H1 (cell line): ENCODE data around the gene SLC30A3. TPM values are rescaled to one million over a fixed set of nuclear protein-coding genes. Genes with fewer than 3 reads are reported as not detected.

Source experiments
- CTCF ChIA-PET: fragments of 300-600 bp; sonication (Branson Sonifier 250); formaldehyde crosslinking; loops from one replicate; lab custom pipeline; 2021; ENCODE audit not compliant: partially characterized antibody; lab: Charles Lee
- POLR2A ChIA-PET: fragments of 300-600 bp; sonication (Branson Sonifier 250); formaldehyde crosslinking; loops from one replicate; lab custom pipeline; 2021; ENCODE audit warnings: inconsistent platforms; ENCODE audit not compliant: partially characterized antibody; lab: Charles Lee
- DNase-seq, 2 experiments: peaks; one replicate each; pipeline versions ENCODE4 v3.0.0 to v3.0.0-alpha.2; 2010 to 2022; ENCODE audit warnings: low spot score in 2 of 2, low read depth in 1 of 2, mixed read lengths in 1 of 2
- FAIRE-seq: peaks from 2 replicates; lab custom pipeline; 2011; peaks lifted over from hg19 to GRCh38; lab: Jason Lieb, UNC
- H2AFZ ChIP-seq: 2 replicates; pipeline ENCODE4 v1.8.1; 2012; ENCODE audit warnings: low read length, inconsistent platforms
- H2AK5ac ChIP-seq: 2 replicates; pipeline ENCODE4 v1.6.1; 2013; ENCODE audit warnings: low read depth, low read length
- H2BK120ac ChIP-seq: replicated peaks from 2 replicates; pipeline ENCODE3; 2013; ENCODE audit warnings: low read depth, low read length, inconsistent platforms
- H2BK12ac ChIP-seq: 2 replicates; pipeline ENCODE4 v1.6.1; 2013; ENCODE audit warnings: low read depth, low read length
- H2BK15ac ChIP-seq: 2 replicates; pipeline ENCODE4 v1.6.1; 2013; ENCODE audit warnings: low read length
- H2BK20ac ChIP-seq: 2 replicates; pipeline ENCODE4 v1.6.1; 2013; ENCODE audit warnings: low read length
- H2BK5ac ChIP-seq: 2 replicates; pipeline ENCODE4 v1.6.1; 2013; ENCODE audit warnings: low read depth, low read length
- H3K14ac ChIP-seq: 2 replicates; pipeline ENCODE4 v1.6.1; 2013; ENCODE audit warnings: inconsistent platforms; ENCODE audit not compliant: insufficient read length
- H3K18ac ChIP-seq: 2 replicates; pipeline ENCODE4 v1.6.1; 2013; ENCODE audit warnings: low read length; ENCODE audit errors: extremely low read depth
- H3K23ac ChIP-seq: 2 replicates; pipeline ENCODE4 v1.6.1; 2013; ENCODE audit warnings: inconsistent platforms; ENCODE audit not compliant: insufficient read length
- H3K23me2 ChIP-seq: 2 replicates; pipeline ENCODE4 v1.6.1; 2013; ENCODE audit warnings: low read depth, low read length
- H3K27ac ChIP-seq: 2 replicates; pipeline ENCODE4 v1.6.1; 2011; ENCODE audit warnings: low read depth, low read length, inconsistent platforms
- H3K27me3 ChIP-seq, 4 experiments: replicated peaks in 1 of 4; 1 replicate in 1 of 4; 2 replicates in 3 of 4; pipeline versions ENCODE4 v1.6.1 to v1.8.1; 2011 to 2013; ENCODE audit warnings: low read length in 3 of 4, mild to moderate bottlenecking in 3 of 4, inconsistent platforms in 2 of 4, mixed read lengths in 2 of 4, moderate library complexity in 1 of 4; ENCODE audit not compliant: control insufficient read depth in 3 of 4, insufficient read depth in 3 of 4; ENCODE audit errors: extremely low read depth in 1 of 4
- H3K36me3 ChIP-seq, 4 experiments: 2 replicates each; pipeline versions ENCODE4 v1.6.1 to v1.8.1; 2011 to 2013; ENCODE audit warnings: mild to moderate bottlenecking in 4 of 4, low read length in 3 of 4, moderate library complexity in 2 of 4, control low read depth in 1 of 4, inconsistent platforms in 1 of 4; ENCODE audit not compliant: insufficient read depth in 4 of 4, control insufficient read depth in 2 of 4
- H3K4ac ChIP-seq: replicated peaks from 2 replicates; pipeline ENCODE3; 2013; ENCODE audit warnings: low read length, low read depth, mixed read lengths, inconsistent platforms; ENCODE audit not compliant: insufficient read length
- H3K4me1 ChIP-seq, 4 experiments: replicated peaks in 1 of 4; 1 replicate in 1 of 4; 2 replicates in 3 of 4; pipeline versions ENCODE4 v1.6.1 to v1.8.1; 2011 to 2013; ENCODE audit warnings: low read length in 3 of 4, inconsistent platforms in 2 of 4, mixed read lengths in 1 of 4; ENCODE audit not compliant: insufficient read depth in 4 of 4, control insufficient read depth in 3 of 4
- H3K4me2 ChIP-seq, 2 experiments: 2 replicates each; pipeline versions ENCODE4 v1.6.1 to v1.8.1; 2011 to 2013; ENCODE audit warnings: low read depth in 2 of 2, low read length in 2 of 2, control low read depth in 1 of 2, inconsistent platforms in 1 of 2, mild to moderate bottlenecking in 1 of 2; ENCODE audit not compliant: insufficient read depth in 1 of 2
- H3K4me3 ChIP-seq, 4 experiments: fragments of 200-600, 300-600 bp in 1 of 4; sonication (generic), shearing (Covaris generic), sonication (Bioruptor Twin) in 1 of 4; 2 replicates each; pipeline versions ENCODE4 v1.5.1 to v1.8.1; 2011 to 2016; ENCODE audit warnings: low read length in 4 of 4, low read depth in 3 of 4, control low read depth in 2 of 4, inconsistent platforms in 2 of 4, mild to moderate bottlenecking in 2 of 4, mixed read lengths in 1 of 4, moderate library complexity in 1 of 4; ENCODE audit not compliant: insufficient read depth in 2 of 4; ENCODE audit errors: extremely low read depth in 1 of 4
- H3K56ac ChIP-seq: replicated peaks from 2 replicates; pipeline ENCODE3; 2013; ENCODE audit warnings: low read depth, mild to moderate bottlenecking, mixed read lengths, low read length, inconsistent platforms; ENCODE audit not compliant: insufficient read length
- H3K79me1 ChIP-seq: 2 replicates; pipeline ENCODE4 v1.6.1; 2013; ENCODE audit warnings: low read depth, low read length, control low read depth
- H3K79me2 ChIP-seq, 2 experiments: 2 replicates each; pipeline versions ENCODE4 v1.6.1 to v1.8.1; 2012 to 2013; ENCODE audit warnings: low read length in 2 of 2, mild to moderate bottlenecking in 2 of 2, inconsistent platforms in 1 of 2; ENCODE audit not compliant: insufficient read depth in 2 of 2, control insufficient read depth in 1 of 2
- H3K9ac ChIP-seq, 4 experiments: replicated peaks in 1 of 4; 1 replicate in 1 of 4; 2 replicates in 3 of 4; pipeline versions ENCODE4 v1.6.1 to v1.8.1; 2011 to 2013; ENCODE audit warnings: low read depth in 3 of 4, low read length in 3 of 4, control low read depth in 2 of 4, mild to moderate bottlenecking in 2 of 4, moderate library complexity in 2 of 4, inconsistent platforms in 1 of 4; ENCODE audit errors: extremely low read depth in 1 of 4
- H3K9me3 ChIP-seq, 2 experiments: 2 replicates each; pipeline versions ENCODE4 v1.6.1 to v1.8.1; 2012 to 2013; ENCODE audit warnings: mild to moderate bottlenecking in 2 of 2, moderate library complexity in 2 of 2, control low read depth in 1 of 2, inconsistent platforms in 1 of 2, low read depth in 1 of 2, low read length in 1 of 2, mixed read lengths in 1 of 2; ENCODE audit not compliant: insufficient read depth in 2 of 2
- H4K20me1 ChIP-seq, 2 experiments: replicated peaks in 1 of 2; 2 replicates each; pipeline versions ENCODE3 to v1.8.1; 2011 to 2013; ENCODE audit warnings: inconsistent platforms in 2 of 2, low read length in 2 of 2, mild to moderate bottlenecking in 1 of 2; ENCODE audit not compliant: insufficient read depth in 2 of 2, control insufficient read depth in 1 of 2
- H4K5ac ChIP-seq: 2 replicates; pipeline ENCODE4 v1.6.1; 2013; ENCODE audit warnings: low read length, low read depth, mixed read lengths, inconsistent platforms; ENCODE audit not compliant: insufficient read length
- H4K8ac ChIP-seq: 2 replicates; pipeline ENCODE4 v1.8.0; 2013; ENCODE audit warnings: mild to moderate bottlenecking, moderate library complexity, low read length, inconsistent platforms; ENCODE audit not compliant: insufficient read depth; ENCODE audit errors: extremely low read depth
- H4K91ac ChIP-seq: replicated peaks from 2 replicates; pipeline ENCODE3; 2013; ENCODE audit warnings: low read length, mixed read lengths, inconsistent platforms; ENCODE audit not compliant: insufficient read length
- BACH1 ChIP-seq: IDR thresholded peaks from 2 replicates; pipeline ENCODE4 v1.6.1; 2012; ENCODE audit warnings: low read length, improper control_type of control experiment
- BCL11A ChIP-seq, 2 experiments: IDR thresholded peaks; one replicate each; pipeline ENCODE4 v1.6.1; 2011; ENCODE audit warnings: low read depth in 2 of 2, low read length in 2 of 2, mild to moderate bottlenecking in 2 of 2
- KDM1A ChIP-seq: fragments of 200-600, 300-600 bp; sonication (generic); IDR thresholded peaks from 2 replicates; pipeline ENCODE4 v1.7.1; 2016; ENCODE audit warnings: mild to moderate bottlenecking, low read length, borderline replicate concordance
- PHF8 ChIP-seq: fragments of 200-600 bp; sonication (generic); conservative IDR thresholded peaks from 2 replicates; pipeline ENCODE4 v1.7.1; 2012; ENCODE audit warnings: low read depth, mild to moderate bottlenecking, inconsistent platforms, low read length, moderate library complexity
- SP2 ChIP-seq: IDR thresholded peaks from 2 replicates; pipeline ENCODE4 v1.6.1; 2012; ENCODE audit warnings: mild to moderate bottlenecking, low read length, inconsistent platforms
- WGBS, 2 experiments: shearing (Covaris generic) in 1 of 2; methylation state at CpG; one replicate each; pipeline versions ENCODE4 v1.1.6 to v1.1.7; 2013 to 2015; ENCODE audit warnings: low lambda C conversion rate in 2 of 2, mixed read lengths in 2 of 2, inconsistent platforms in 1 of 2, low coverage in 1 of 2, missing lambda C conversion rate in 1 of 2; ENCODE audit not compliant: insufficient replicate concordance in 2 of 2, insufficient coverage in 1 of 2, insufficient read length in 1 of 2; ENCODE audit errors: extremely low coverage in 1 of 2, missing lambda C conversion rate in 1 of 2; 5-methylcytosine and 5-hydroxymethylcytosine counted together
- polyA plus RNA-seq, 7 experiments: library from polyadenylated mRNA; depleted of rRNA in 3 of 7; stranded (reverse) in 5 of 7; unstranded in 2 of 7; fragments of >200 nt in 5 of 7; fragments of 200-250 nt in 2 of 7; gene quantifications; 1 replicate in 5 of 7; 2 replicates in 1 of 7; 4 replicates in 1 of 7; pipeline versions ENCODE4 v1.2.1 to v1.2.3, GENCODE V29; 2011 to 2013; ENCODE audit warnings: missing spikeins in 2 of 7, mixed read lengths in 2 of 7
- total RNA-seq: library from RNA; stranded (reverse); fragmentation: NEBNext Ultra II Directional; extraction: Animal tissue kit (Norgen Biotek cat#: 25700); gene quantifications from 2 replicates; pipeline ENCODE4 v1.2.1, GENCODE V29; 2021

Gene SLC30A3
- total and polyA plus RNA-seq, 2 of the 8 experiments (the other 6 are each of a cell fraction or from before 2014, with no cell fraction given): 15.2 to 30.7 TPM

DNA sequence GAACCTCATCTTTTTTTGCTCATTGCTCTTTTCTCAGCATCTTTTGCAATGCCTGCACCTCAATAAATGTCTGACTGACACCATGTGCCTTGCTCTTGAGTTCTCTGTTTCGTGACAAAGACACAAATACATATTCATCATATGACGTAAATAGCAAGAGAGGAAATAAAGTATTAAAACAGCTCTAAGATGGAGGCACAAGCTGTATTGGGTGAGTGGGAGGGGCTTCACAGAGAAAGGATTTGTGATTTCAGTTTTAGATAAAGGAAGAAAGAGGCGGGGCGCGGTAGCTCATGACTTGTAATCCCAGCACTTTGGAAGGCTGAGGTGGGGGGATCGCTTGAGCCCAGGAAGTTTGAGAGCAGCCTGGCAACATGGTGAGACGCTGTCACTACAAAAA is 42.8 kb downstream of the SLC30A3 start:
- Histone ChIP-seq H2BK20ac (no peak overlapping the region), H4K5ac (no peak overlapping the region), H3K36me3 (peaks cover 43 to 77% (median 62%) of the 10 kb centered on the region in 4 experiments), H3K14ac (no peak overlapping the region), H2BK5ac (no peak overlapping the region), H3K23ac (no peak overlapping the region), H3K4me1 (peaks cover 0 to 9% (median 5%) of the 10 kb centered on the region in 4 experiments; a peak in 6 of 7 replicates), H3K27ac (no peak overlapping the region), H3K4ac (no peak overlapping the region), H2BK15ac (no peak overlapping the region), H4K20me1 (peaks cover 2 to 4% of the 10 kb centered on the region in 2 experiments), H3K79me1 (peaks cover 3% of the 10 kb centered on the region; the same call in 1 of the 2 replicates), H3K9ac (no peak overlapping the region), H4K8ac (no peak overlapping the region), H3K23me2 (peaks cover 4% of the 10 kb centered on the region), H2AFZ (no peak overlapping the region), H3K9me3 (no peaks in the 10 kb centered on the region), H3K27me3 (no peaks in the 10 kb centered on the region), H2BK12ac (no peak overlapping the region), H3K56ac (no peak overlapping the region), H4K91ac (no peak overlapping the region), H3K4me2 (no peak overlapping the region), H3K79me2 (peaks cover 7 to 22% of the 10 kb centered on the region in 2 experiments), H3K18ac (no peak overlapping the region), H2BK120ac (no peak overlapping the region), H3K4me3 (no peak overlapping the region), H2AK5ac (no peak overlapping the region)
- ChIA-PET POLR2A (interaction anchor here (0.9 to 29.6 kb wide), 5 partner anchors 11 to 157 kb away, joined by 3 to 835 read pairs (median 9); partner anchors contain the start of genes ATRAID and SLC5A6), CTCF (interaction anchor here (0.6 to 2.0 kb wide), 7 partner anchors 16 to 104 kb away, joined by 3 to 6 read pairs (median 3); no protein-coding TSS in a partner anchor)
- WGBS, 2 experiments: 90% methylated on average over 7 of the region's 7 CpGs; no CpG with 5 or more reads in 1 of the 2 experiments
- no peak for DNase-seq
- FAIRE-seq: no peak
- no peak for TF ChIP-seq SP2
- TF ChIP-seq KDM1A: no peak
- TF ChIP-seq BCL11A (IDR thresholded peaks at IDR 0.05; ENCODE audit: low read depth in 2 of 2, low read length in 2 of 2): no peak
- no peak for TF ChIP-seq BACH1
- TF ChIP-seq PHF8: no peak
